Stomach (tissue), 4 donors: ENCODE results near the gene RNF175.
A peak's percentile ranks its signal among the peaks of the same experiment; 100 is the strongest.

Source experiments
- CTCF ChIP-seq, 7 experiments: fragments of 450-650 bp in 4 of 7; fragments of 200-600 bp in 3 of 7; sonication (generic) in 3 of 7; IDR thresholded peaks; one replicate each; pipeline ENCODE4 v1.5.1; 2016 to 2019; ENCODE audit warnings: antibody characterized with exemption in 7 of 7, control low read depth in 2 of 7, mild to moderate bottlenecking in 1 of 7
- EP300 ChIP-seq: sonication (generic); formaldehyde crosslinking; IDR thresholded peaks from one replicate; pipeline ENCODE4 v1.6.1; 2017; ENCODE audit warnings: antibody characterized with exemption
- POLR2A ChIP-seq, 4 donors: fragments of 450-650 bp; IDR thresholded peaks; one replicate each; pipeline ENCODE4 v1.6.1; 2016; ENCODE audit warnings: antibody characterized with exemption in 4 of 4, control low read depth in 2 of 4, mild to moderate bottlenecking in 1 of 4, moderate library complexity in 1 of 4
- POLR2AphosphoS5 ChIP-seq, 3 donors: sonication (generic); formaldehyde crosslinking; IDR thresholded peaks; one replicate each; pipeline ENCODE4 v1.6.1; 2016; ENCODE audit warnings: antibody characterized with exemption in 3 of 3

- TF ChIP-seq CTCF (IDR thresholded peaks at IDR 0.05), result peak in 5 of 7 experiments; percentile 6 to 50 (median 48)
- no peak for TF ChIP-seq POLR2A (IDR thresholded peaks at IDR 0.05)
- TF ChIP-seq EP300, result no peak
- TF ChIP-seq POLR2AphosphoS5 (IDR thresholded peaks at IDR 0.05), result no peak
Observed at GRCh38 chr4:153750197-153750817, 9.5 kb downstream of the RNF175 start.
